Left hindlimb (tissue), 1 donor: ENCODE data around the gene NDE1.
"Not testable (repeated sequence)": the region's sequence is repeated elsewhere in the genome, so short reads cannot be mapped to it uniquely, and the experiment has no call there.

Experiments
- DNase-seq: peaks from one replicate; pipeline ENCODE4 v3.0.0-alpha.2; 2018

Gene NDE1, protein sequence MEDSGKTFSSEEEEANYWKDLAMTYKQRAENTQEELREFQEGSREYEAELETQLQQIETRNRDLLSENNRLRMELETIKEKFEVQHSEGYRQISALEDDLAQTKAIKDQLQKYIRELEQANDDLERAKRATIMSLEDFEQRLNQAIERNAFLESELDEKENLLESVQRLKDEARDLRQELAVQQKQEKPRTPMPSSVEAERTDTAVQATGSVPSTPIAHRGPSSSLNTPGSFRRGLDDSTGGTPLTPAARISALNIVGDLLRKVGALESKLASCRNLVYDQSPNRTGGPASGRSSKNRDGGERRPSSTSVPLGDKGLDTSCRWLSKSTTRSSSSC

DNA sequence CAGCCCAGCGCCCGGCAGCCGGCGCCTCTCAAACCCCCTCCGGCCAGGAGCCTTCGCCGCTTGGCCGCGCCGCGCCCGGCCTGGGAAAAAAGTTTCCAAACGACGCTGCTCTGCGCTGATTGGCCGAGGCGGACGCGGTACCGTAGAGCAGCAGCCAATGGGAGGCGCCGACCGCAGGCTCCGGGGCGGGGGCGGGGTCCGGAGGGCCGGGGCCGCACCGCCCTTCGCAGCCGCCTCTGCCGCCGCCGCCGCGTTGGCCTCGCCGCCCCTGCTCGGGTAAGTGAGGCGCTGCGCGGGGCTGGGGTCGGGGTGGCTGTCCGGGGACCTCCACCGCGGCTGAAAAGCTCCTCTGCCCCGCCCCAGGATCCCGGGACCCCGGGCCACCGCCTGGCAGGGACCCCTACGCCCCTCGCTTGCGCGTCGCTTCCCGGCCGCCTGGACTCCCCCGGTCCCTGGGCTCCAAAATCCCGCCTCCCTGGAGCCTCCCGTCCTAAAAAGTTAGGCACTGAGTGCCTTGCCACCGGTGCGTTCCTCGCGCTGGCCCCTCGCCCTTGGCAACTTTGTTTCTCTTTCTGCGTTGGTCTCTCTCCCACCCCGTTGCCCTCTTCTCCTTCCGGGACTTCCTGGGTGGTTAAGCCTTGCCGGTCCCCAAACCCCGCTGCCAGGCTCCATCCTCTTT is at the start of gene NDE1:
Gene NDE1, plus strand, starts transcription at position 227 of the 679 bp plus-strand sequence. CDS start 14,534 bp downstream, outside the sequence.
- DNase-seq = peak; percentile 93

DNA sequence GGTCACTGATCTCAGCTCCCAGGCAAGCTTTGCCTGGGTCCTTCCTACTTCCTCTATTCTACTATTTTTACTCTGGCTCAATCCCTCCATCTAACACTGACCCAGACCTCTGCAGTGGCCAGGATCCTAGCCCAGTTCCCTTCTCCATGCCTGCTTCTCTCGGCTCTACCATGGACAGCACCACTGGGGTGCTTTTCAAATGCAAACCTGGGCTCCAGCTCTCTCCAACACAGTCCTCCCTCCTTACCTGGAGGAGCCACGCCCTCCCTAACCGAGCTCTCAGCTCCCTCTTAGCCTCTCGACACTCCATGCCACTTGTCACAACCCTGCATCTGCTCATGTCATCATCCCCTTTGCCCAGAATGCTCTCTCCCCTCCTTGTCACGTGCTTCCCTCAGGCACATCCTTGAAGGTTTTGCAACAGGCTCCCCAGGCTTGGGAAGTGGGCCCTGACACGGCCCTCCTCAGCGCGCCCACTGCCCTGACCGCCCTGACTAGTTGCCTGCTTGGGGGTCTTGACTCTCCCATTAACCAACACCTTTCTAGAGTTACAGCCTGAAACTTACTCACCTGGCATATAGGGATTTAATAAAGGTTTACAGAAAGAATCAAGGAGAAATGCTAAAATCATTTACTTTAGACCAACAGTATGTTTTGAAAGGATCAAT is 48.7 kb upstream of the NDE1 start:
- DNase-seq = no peak

DNA sequence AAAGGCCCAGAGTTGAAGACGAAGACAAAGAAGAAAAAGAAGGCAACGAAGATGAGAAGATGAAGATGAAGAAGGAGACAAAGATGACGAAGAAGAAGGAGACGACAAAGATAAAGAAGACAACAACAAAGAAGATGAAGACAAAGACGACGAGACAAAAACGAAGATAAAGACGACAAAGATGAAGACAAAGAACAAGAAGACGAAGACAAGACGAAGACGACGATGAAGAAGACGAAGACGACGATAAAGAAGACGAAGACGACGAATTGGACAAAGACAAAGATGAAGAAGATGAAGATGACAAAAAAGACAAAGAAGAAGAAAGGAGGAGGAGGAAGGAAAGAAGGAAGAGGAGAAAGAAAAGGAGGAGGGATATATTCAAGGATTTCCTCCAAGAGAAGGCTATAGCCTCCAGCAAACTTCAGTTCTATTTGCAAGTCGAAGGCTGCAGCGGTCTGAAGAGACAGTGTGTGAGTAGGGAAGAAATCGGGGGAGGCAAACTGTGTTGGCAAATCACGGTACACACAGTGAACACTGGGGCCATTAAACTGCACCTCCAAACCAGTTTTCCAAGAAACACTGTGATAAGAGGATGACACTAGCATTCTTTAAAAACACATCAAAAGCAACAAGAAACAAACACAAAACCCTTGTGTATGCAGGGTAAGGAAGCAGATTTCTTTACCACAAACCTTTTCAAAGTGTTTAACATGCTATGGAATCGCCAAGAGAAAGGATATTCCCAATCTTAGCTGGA is 47.6 kb upstream of the NDE1 start:
- no peak for DNase-seq

DNA sequence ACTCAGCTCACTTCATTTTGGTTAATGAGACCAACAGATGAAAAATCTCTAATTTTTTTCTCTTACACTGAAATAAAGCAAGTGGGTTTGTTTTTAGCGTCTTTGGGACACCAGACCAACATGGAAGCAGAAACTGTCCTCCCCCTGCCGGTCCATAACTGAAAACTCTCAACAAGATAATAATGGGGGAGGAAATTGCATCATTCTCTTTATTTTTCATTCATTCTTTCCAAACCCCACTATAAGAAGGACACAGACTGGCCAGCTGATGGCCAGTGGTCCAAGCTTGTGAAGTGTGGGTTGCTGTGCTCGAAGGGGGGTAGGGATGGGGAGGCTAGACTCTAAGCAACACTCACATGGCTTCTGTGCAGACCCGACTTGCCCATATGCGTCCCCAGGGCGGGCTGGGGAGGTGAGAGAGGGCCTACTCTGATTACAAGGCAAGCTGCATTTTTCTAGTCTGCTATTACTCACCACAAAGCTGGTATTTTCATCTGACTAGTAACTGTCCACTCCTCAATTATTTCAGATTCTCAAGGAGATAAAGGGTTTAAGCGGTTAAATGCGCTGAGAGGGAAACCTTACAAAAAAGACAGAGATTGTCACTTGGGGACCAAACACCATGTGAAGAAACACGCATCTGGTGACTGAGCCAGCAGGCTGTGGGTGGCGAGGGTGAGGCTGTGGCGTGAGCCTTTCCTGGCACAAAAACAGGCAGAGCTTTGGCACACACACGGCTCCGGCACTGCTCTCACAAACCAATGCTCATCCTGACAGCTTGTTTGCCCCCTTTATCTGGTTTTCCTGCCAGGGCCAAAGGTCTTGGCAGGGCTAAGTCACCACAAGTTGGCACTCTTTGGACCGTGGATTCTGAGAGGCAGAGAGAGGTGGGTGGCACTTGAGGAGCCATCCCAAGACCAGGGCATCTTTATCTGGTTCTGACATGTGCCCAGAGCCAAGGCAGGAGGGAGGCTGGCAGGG is 45.3 kb upstream of the NDE1 start:
- no peak for DNase-seq

DNA sequence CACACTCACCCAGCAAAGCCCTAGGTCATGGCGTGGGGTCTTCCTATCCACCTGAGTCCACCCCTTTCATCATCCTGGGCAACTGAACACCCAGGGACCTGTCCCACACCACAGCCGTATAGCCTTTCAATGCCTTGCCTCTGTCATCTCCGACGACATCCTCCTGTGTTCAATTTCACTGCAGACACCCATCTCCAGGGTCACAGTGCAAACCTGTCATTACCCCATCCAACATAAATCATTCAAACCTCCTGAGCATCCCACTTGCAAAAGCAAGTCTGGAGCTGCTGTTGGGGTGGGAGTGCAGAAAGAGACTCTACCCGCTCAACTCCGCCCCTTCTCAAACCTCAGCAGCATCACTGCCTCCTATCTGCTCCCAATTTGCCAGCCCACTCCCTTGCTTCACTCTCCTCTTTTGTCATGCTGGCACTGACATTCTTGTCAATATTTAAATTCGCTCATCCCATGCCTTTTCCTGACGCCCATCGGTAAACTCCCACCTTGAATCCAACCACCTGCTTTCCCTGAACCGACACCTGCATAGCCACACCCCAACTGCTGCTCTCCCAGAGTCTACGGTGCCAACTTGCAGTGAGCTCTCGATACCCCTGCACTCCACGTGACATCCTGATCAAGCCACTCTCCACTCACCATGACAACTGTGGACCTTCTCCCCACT is 44.1 kb upstream of the NDE1 start:
- DNase-seq = no peak

DNA sequence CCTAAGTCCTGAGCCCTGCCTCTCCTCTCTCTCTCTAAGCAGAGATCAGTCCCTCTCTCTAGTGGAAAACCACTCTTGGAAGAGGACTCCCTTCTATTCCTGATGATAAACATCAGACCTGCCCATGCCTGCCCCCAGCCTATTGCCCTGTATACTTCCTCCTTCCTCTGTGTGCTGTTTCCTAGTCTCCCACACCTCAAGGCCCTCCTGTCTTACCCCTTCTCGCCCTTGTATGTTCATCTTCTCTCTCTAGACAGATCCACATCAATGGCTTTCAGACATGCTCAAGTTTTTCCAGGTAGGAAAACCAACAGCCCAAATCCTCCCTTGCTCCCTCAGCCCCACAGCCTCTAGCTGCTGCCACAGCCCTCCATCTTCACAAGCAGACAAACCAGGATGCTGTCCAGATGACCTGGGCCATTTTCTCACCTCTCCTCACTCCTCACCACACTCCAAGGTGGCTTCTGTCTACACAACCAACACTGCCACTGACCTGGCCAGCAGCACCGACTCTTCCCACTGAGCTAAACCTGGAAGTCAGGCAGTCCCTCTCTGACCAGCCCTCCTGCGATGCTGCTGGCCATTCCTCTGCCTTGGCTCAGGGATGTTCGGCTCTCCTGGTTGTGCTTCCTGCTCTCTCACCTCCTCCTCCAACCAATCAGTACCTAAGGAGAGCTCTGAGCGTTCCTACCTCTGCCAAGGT is 43.4 kb upstream of the NDE1 start:
- DNase-seq = no peak

DNA sequence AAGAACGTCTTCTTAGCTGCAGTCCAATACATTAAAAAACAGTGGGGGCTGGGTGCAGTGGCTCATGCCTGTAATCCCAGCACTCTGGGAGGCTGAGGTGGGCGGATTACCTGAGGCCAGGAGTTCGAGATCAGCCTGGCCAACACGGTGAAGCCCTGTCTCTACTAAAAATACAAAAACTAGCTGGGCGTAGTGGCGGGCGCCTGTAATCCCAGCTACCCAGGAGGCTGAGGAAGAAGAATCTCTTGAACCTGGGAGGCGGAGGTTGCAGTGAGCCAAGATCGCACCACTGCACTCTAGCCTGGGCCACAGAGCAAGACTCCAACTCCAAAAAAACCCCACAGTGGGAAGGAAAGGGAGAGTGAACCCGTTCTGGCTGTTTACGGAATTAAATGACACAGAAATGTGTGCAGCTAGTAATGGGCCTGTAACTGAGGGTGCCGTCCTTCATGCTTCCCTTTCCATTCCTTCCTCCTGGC is 42.8 kb upstream of the NDE1 start:
- DNase-seq = not testable (repeated sequence)

DNA sequence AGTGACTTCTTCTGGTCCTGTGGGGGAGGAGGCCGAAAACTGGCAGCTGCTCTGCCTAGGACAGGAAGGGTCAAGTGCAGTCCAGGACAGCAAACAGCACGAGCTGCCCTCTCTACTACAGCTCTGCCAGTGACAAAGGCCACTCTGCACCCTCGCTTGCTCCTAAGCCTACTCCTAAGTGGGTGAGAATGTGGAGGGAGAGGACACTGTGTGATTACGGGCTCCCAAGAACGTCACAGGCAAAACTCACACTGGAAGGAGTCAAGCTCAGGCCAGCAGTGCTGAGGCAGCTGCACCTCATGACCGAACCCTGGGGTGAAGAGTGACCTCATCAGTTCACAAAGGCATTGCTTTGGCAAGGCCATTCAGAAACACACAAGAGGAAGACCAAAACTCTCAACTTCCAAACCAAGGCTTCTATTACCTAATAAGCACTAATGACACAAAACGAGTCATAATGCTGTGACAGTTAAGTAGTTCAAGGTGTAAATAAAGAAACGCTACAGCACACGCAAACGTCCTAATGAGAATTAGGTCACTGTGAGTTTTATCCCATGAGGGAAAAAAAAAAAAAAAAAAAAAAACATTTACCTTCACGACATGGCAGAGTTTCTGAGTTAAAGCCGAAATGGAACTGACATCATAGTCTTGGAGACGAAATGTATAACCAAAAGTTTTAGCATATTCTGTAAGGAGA is 42.2 kb upstream of the NDE1 start:
- no peak for DNase-seq

DNA sequence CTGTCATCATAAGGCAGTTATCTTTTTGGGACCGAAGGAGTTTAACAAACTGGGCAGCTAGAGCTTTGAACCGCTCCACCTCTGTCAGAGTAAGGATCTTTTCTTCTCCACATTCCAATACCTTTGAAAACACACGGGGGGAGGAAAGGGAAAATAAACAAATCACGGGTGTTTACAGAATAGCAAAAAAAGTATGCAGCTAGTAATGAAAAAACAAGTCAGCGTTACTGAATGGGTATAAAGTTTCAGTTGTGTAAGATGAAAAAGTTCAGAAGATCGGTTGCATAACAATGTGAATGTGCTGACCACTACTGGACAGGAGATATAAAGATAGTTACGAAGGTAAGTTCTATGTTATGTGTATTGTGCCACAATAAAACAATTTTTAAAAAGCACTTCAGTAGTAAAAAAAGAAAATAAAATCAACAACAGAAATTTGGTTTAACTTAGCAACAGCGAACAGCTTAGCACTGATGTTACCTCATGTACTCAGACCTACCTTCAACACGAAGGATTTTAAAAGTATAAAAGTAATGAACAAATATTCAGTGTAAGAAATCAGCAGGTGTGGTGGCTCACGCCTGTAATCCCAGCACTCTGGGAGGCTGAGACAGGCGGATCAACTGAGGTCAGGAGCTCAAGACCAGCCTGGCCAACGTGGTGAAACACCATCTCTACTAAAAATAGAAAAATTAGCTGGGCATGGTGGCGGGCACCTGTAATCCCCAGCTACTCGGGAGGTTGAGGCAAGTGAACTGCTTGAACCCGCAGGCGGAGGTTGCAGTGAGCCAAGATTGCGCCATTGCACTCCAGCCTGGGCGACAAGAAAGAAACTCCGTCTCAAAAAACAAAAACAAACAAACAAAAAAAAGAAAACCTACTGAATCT is 41.4 kb upstream of the NDE1 start:
- no peak for DNase-seq

DNA sequence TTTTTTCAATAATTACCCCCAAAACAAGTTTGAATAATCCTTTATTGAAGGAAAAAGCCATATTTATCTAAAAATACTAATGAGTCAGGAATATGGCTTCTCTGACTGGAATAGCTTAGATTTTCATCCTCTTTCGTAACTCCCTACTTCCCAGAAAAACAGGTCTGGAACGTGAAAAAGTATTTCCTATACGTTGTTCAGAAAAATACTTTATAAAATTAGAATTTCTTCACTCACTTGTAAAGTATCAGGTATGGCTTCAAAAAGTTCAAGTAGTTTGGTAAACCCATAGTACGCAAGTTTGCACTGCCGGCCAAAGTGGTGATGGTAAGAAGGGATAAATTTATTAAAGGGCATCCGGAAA is 40.8 kb upstream of the NDE1 start:
- no peak for DNase-seq

DNA sequence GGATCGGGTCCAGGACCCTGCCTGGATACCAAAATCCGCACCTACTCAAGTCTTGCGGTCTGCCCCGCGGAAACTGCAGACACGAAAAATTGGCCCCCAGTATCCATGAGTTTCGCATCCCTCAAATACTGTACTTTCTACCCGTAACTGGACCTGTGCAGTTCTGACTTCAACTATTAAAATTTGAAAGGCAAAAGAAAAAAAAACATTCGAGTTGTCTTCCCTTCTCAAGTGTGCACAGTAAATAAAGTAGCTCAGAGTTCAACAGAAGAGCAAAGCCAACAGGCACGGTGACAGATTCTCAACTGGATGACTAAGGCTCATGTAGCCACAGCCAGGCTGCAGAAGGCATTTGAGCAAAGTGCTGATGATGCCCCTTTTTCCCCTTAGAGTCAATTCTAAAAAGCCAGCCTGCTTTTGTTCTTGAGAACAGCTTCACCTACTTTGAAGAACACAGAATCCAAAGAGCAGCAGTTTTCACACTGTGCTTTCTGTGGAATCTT is 39.6 kb upstream of the NDE1 start:
- DNase-seq = no peak

DNA sequence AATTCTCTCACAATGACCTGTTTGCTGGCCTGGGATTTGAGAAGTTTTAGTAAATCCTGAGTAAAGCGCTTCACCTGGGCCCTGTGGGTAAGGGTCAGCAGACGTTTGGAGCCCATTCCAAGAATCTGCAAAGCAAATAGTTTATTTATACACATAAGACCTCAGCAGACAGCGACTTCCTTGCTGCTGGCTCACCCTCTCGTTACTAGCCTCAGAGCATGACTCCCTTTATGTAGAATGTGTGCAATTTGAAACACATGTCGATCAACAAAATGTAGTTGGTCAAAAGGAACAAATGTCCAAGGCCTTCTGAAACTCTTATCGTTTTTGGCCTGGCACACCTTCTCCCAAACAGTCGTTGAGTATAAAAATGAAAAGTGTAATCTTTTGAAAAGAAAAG is 38.4 kb upstream of the NDE1 start:
- no peak for DNase-seq

DNA sequence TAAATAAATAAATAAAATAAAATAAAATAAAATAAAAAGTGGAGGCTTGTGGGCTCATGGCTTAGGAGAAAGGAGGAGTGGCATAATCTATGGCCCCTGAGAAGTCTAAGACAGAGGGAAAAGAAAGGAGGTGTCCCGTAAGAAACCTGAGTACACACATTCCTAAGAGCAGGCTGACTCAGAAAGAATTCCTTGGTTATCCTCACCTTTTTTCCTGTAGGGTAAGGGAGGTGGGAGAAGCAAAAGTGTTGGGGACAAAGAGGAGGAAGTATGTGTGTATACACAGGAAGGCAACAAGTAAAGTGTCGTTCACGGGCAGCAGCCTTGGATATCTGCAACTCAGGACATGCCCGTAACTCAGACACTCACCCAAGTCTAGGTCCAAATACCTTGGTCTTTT is 36.4 kb upstream of the NDE1 start:
- DNase-seq = no peak

DNA sequence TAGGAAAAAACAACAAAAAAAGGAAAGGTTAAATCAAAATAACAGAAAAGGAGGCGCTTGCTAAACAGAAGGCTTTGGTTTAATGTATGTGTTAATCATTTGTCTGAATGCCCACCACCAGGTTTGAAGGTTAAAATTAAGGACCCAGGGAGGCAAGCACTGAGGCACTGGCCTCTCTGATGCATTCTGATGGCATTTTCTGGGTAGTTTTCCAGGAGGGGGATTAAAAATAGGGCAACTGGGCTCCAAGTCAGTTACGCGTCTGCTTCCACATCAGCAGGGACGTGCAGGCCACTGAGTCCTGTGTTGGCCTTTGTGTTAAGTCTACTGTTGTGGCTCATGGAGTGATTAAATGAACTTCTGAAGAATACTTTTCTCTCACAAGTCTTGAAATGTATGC is 34.0 kb upstream of the NDE1 start:
- no peak for DNase-seq

DNA sequence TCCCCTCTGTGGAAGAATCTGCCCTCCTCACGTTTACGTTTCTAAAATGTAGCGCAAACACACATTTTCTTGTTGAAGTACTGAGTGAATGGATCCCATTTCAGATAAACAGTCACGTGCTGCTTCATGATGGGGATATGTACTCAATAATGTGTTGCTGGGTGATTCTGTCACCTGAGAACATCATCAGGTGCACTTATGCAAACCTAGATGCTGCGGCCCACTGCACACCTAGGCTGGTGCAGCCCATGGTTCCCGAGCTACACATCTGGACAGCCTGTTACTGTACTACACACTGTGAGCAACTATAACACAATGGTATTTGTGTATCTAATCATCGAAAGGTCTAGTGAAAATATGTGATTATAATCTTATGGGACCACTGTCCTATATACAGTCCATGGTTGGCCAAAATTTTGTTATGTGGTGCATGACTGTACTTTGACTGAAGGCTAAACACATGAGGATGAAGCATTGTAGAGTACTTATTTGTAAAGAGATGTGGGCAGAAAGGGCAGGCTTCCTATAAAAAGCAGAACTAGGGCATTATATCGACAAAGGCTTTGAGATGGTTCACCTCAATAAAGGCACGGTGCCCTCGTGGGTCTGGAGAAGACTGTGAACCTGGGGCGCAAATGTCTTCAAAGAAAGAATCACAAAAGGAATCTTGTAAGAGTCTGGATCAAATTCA is 33.4 kb upstream of the NDE1 start:
- DNase-seq = no peak

DNA sequence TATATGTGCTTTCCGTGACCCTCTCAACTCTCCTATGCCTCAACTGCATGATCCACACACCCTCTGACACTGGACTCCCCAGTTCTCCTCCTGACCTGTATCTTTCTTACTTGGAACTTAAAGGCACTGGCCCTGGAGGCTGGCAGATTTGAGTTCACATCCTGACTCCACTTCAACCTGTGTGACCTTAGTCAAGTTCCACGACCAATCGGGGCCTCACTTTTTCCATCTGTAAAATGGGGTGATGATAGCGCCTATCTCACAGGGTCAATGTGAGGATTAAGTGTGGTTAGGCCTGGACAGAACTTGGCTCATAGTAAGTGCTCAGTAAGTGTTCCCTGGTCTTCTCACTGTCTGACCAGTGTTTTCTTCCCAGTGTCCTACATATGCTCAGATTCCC is 32.1 kb upstream of the NDE1 start:
- DNase-seq = no peak

DNA sequence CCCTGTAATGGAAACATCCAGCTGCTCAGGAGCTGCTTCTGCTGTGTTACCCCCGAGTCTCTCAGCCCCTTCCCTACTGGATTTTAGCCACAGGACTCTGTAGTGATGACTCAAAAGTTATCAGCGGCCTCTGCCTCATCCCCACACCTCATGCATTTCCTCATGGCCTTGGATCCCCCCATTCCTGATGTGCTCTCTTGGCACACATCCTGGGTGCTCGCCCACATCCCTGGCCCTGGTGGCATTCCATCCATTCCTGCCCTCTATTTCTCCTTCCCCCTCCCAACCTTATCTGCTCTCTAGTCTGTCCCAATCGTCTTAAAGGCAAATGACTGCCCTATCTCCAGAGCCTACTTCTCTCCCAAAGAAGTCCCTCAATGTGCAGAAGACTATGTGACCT is 31.7 kb upstream of the NDE1 start:
- DNase-seq = no peak

DNA sequence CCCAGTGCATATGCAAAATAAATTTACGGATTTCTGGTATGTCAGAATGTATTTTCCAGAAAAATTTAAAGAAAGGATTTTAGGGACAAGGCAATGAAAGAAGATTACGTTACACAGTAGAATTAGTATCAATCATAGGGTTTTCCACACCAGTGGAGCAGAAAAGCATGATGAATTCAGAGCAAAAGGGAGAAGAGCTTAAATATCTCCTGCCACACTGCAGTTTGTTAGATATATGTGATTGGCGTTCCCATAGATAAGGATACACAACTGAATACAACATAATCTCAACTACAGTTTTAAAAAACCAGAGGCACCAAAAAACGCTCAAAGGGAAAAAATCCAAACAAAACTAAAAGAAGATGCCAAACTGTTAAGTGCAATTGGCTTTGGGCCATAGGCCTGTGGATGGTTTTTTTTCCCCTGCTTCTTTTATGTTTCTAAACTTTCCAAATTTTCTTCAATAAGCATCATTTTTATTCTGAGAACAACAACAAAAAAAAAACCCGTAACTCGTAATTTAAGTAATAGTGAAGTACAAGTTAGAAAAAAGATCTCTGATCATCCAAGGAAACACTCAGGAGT is 29.3 kb upstream of the NDE1 start:
- no peak for DNase-seq
